ENCODE measurements around the gene BMX.

The BMX gene

GRCh38 chrX:15570145-15570544 lies 69.5 kb downstream of the BMX start:
- TF ChIP-seq CTCF (conservative IDR thresholded peaks at IDR 0.05; ENCODE audit: low read depth, low read length) = no peak

GRCh38 chrX:15574017-15574416 lies 73.4 kb downstream of the BMX start:
- H3K27ac ChIP-seq = no peak overlapping the region
- H3K79me2 ChIP-seq (ENCODE audit: insufficient read depth, low read depth) = no peaks in the 10 kb centered on the region
- no peak overlapping the region for H3K4me2 ChIP-seq
- H3K9ac ChIP-seq = no peak overlapping the region
- H3K4me1 ChIP-seq (ENCODE audit: low read depth, poor library complexity, severe bottlenecking) = no peaks in the 10 kb centered on the region
- no peaks in the 10 kb centered on the region for H4K20me1 ChIP-seq (ENCODE audit: insufficient read depth)
- no peaks in the 10 kb centered on the region for H3K36me3 ChIP-seq (ENCODE audit: insufficient read depth)
- no peaks in the 10 kb centered on the region for H3K27me3 ChIP-seq (ENCODE audit: insufficient read depth, low read depth)
- no peak for TF ChIP-seq CTCF (conservative IDR thresholded peaks at IDR 0.05; ENCODE audit: low read depth, low read length)
- no peak overlapping the region for H3K4me3 ChIP-seq (IDR thresholded peaks at IDR 0.05; ENCODE audit: insufficient read depth, low read depth, low read length)
- no peak overlapping the region for H2AFZ ChIP-seq (ENCODE audit: low read depth)

More at GRCh38 chrX:15570145-15570544, 69.5 kb downstream of the BMX start:
- Histone ChIP-seq H3K27ac (no peak overlapping the region), H3K79me2 (ENCODE audit: insufficient read depth, low read depth) (no peaks in the 10 kb centered on the region), H3K4me1 (ENCODE audit: low read depth, poor library complexity, severe bottlenecking) (no peaks in the 10 kb centered on the region), H3K4me3 (IDR thresholded peaks at IDR 0.05; ENCODE audit: insufficient read depth, low read depth, low read length) (no peak overlapping the region), H3K36me3 (ENCODE audit: insufficient read depth) (no peaks in the 10 kb centered on the region), H2AFZ (ENCODE audit: low read depth) (no peak overlapping the region), H3K27me3 (ENCODE audit: insufficient read depth, low read depth) (no peaks in the 10 kb centered on the region), H4K20me1 (ENCODE audit: insufficient read depth) (no peaks in the 10 kb centered on the region), H3K9ac (no peak overlapping the region), H3K4me2 (no peak overlapping the region)

GRCh38 chrX:15576019-15576418 lies 75.4 kb downstream of the BMX start:
- Histone ChIP-seq H3K4me1 (ENCODE audit: low read depth, poor library complexity, severe bottlenecking) (no peaks in the 10 kb centered on the region), H3K4me2 (no peak overlapping the region), H3K4me3 (IDR thresholded peaks at IDR 0.05; ENCODE audit: insufficient read depth, low read depth, low read length) (no peak overlapping the region), H3K27ac (no peak overlapping the region), H3K79me2 (ENCODE audit: insufficient read depth, low read depth) (no peaks in the 10 kb centered on the region), H3K36me3 (ENCODE audit: insufficient read depth) (no peaks in the 10 kb centered on the region), H2AFZ (ENCODE audit: low read depth) (no peak overlapping the region), H4K20me1 (ENCODE audit: insufficient read depth) (no peaks in the 10 kb centered on the region), H3K27me3 (ENCODE audit: insufficient read depth, low read depth) (no peaks in the 10 kb centered on the region), H3K9ac (no peak overlapping the region)
- no peak for TF ChIP-seq CTCF (conservative IDR thresholded peaks at IDR 0.05; ENCODE audit: low read depth, low read length)

- H3K4me1 ChIP-seq (ENCODE audit: low read depth, poor library complexity, severe bottlenecking) = no peaks in the 10 kb centered on the region
- no peak for TF ChIP-seq CTCF (conservative IDR thresholded peaks at IDR 0.05; ENCODE audit: low read depth, low read length)
- no peaks in the 10 kb centered on the region for H3K36me3 ChIP-seq (ENCODE audit: insufficient read depth)
- no peaks in the 10 kb centered on the region for H3K79me2 ChIP-seq (ENCODE audit: insufficient read depth, low read depth)
- no peak overlapping the region for H3K27ac ChIP-seq
- no peak overlapping the region for H2AFZ ChIP-seq (ENCODE audit: low read depth)
- no peaks in the 10 kb centered on the region for H4K20me1 ChIP-seq (ENCODE audit: insufficient read depth)
- H3K4me2 ChIP-seq = no peak overlapping the region
- H3K9ac ChIP-seq = no peak overlapping the region
- no peak overlapping the region for H3K4me3 ChIP-seq (IDR thresholded peaks at IDR 0.05; ENCODE audit: insufficient read depth, low read depth, low read length)
- no peaks in the 10 kb centered on the region for H3K27me3 ChIP-seq (ENCODE audit: insufficient read depth, low read depth)
These were observed 79.5 kb downstream of the BMX start for GRCh38 chrX:15579778-15580747.
